Stimulated activated CD4-positive, alpha-beta T cell treated with anti-CD3 and anti-CD28 coated beads, TNF-alpha, amount 100 ng/mL, for 48 hours (primary cell): Measurements from ENCODE around the gene TAX1BP1.
"Not testable (repeated sequence)": the region's sequence is repeated elsewhere in the genome, so short reads cannot be mapped to it uniquely, and the experiment has no call there.

Experiments used
- DNase-seq, 3 donors: peaks; one replicate each; pipeline ENCODE4 v3.0.0-alpha.2; 2020; ENCODE audit warnings: low read depth in 3 of 3

TAX1BP1 gene

DNA sequence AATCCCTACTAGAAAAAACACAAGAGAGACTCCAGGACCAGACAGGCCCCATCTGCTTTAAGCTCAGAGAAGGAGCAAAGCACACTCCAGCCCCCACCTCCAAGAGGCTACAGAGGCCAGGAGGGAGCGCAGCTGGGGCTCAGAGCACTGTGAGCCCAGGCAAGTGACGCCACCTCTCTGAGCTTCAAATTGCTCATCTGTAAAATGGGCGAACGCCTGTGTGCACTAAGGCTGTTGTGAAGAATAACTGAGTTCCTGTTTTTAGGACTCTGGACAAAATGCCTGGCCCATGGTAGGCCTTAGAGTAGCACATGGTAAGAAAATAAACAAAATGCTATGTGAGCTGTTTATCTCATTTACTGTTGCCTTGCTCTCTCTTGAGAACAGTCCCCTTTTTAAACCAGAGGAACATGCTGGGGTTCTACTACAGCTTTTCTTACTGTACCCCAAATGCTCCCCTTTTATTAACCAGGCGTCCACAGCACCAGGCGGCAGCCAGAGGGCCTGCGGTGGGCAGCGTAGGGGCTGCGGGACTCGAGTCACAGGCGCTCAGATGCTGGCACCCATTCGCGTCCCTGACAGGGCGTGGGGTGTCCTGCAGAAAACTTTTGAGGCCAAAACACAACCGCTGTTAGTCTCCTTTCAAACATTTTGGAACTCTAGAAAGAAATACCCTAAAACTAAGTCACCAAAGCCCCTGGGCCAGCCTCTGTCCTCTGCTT, 103.8 kb downstream of the TAX1BP1 start:
- DNase-seq, result no peak

DNA sequence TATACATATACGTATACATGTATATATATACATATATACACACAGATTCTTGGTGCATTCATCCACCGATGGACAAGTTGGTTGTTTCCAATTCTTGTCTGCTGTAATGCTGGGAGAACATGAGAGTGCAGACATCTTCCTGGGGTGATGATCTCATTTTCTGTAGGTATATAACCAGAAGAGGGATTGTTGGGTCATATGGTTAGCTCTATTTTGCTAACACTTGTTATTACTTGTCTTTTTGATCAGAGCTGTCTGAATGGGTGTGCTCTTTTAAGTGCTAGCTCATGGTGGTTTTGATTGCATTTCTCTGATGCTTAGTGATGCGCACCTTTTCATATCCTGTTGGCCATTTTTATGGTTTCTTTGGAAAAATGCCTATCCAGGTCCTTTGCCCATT, 106.4 kb downstream of the TAX1BP1 start:
- no peak for DNase-seq

DNA sequence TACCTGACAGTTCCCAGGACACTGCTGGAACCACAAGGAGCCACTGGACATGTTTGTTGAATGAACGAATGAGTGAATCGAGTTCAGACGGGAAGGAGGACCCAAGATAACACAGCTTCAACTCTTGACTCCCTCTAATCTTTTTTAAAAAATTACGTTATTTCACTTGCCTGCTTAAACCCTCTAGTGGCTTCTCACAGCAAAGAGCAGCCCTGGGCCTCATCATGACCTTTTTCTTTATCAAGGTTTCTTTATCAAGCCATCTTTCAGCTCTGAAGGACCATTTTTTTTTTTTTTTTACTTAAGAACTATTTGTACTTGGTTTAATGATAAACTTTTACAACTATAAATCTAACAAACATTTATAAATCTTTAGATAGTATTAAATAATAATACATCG, 110.6 kb downstream of the TAX1BP1 start:
- no peak for DNase-seq

GRCh38 chr7:27856703-27857485, 116.9 kb downstream of the TAX1BP1 start:
- not testable (repeated sequence) for DNase-seq

DNA sequence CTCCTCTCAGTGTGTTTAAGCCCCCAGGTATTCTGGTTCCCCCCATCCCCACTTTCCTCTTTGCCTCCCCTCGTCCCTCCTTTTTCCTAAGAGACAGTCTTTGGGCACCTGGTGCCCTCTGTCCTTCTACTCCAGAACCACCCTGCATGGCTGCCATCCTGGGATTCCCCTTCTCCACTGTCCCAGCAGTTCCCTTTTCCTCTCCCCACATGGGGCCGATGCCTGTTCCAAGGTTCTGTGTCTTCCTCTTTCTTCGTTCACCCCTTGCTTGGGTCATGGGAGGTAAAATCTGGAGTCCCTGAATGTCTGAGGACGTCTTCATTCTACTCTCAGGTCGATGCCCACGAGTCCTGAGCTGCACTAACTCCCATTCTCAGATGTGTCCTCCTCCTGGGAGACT, 120.8 kb downstream of the TAX1BP1 start:
- no peak for DNase-seq

DNA sequence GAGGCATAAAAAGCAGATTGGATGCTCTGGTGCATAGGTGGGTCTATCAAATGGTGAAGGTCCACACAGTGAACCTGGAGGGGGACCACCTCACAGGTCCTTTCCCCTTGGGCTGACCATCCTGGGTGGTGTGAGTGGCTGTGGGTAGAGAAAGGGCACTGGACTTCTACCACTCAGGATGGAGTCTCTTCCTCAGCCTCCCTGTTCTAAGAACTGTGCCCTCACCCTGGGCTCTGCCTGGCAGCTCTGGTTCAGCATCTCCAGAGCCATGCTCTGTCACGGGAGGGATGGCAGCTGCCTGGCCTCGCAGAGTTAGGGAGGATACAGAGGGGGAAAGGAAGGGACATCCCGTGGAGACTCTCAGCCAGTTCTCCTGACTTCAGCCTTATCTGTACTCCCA, 121.8 kb downstream of the TAX1BP1 start:
- no peak for DNase-seq

- no peak for DNase-seq
Observed at GRCh38 chr7:27863880-27864279, 123.9 kb downstream of the TAX1BP1 start.

DNA sequence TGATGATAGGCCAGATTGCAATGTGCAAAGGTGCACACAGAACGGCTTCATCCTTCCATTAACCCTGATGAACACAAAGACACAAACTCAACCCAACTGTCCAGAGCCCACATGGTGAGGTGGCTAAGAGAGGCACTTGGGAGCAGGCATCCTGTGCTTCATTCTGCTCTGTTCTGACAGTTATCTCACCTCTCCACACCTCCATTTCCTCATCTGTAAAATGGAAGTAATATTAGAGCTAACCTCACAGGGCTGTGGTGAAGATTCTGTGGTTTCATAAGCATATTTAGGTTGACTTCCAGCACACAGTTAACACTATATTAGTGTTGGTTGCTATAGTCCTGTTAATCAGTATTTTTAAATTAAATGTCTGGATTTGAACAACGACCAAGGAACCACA, 126.3 kb downstream of the TAX1BP1 start:
- no peak for DNase-seq

DNA sequence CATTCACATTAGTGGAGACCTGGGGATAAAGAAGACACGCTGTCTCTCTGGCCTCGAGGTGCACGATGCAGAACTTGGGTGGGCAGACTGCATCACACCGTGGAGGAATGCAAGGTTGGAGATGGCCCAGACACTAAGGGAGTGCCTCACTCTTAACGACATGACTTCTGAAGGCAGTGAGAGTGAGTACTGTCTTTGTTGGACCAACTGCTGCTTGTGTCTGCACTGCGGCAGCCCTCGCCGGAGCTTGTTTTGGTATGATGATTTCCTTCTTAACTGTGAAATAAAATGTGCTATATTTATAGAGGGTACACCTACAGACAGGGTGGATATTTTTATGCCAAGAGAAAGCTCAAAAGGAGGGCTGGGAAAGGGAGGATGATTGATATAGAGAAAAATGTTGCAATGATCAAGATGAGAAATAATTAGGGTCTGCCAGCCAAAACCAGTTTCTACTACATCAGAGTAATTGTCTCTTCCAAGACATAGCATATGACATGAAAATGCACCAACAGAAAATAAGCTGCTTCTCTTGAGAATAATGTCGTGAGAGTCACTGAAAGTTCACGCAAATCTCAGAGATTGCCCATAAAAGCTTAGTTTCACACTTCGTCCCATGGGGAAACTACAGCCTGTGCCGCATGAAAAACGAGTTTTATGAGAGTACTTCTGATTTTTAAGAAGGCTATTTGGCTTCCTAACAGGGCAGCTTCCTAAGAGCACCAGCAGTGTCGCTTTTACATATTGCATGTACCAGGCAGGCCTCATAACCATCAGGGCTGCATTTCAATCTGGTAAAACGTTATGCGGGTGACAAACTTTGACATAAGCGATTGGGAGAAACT, 127.1 kb downstream of the TAX1BP1 start:
- no peak for DNase-seq

GRCh38 chr7:27868131-27868550, 128.2 kb downstream of the TAX1BP1 start:
- DNase-seq, result no peak

DNA sequence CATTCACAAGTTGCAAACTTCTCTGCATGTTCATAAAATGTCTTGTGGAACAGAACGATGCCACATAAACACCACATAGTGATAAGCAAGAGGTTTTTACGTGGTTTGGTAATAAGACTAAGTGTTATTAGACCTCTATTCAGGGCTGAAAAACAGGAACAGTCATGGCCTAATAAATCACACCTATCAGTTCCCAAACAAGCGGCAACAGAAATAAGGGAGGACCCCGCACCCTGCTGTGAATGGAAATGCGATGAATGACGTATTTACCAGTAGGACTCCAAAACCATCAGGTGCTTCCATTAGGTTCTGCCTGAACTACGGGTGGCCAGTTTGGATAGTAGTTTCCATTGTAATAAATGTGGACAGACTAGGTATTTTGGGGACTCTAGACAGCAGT, 129.1 kb downstream of the TAX1BP1 start:
- no peak for DNase-seq

DNA sequence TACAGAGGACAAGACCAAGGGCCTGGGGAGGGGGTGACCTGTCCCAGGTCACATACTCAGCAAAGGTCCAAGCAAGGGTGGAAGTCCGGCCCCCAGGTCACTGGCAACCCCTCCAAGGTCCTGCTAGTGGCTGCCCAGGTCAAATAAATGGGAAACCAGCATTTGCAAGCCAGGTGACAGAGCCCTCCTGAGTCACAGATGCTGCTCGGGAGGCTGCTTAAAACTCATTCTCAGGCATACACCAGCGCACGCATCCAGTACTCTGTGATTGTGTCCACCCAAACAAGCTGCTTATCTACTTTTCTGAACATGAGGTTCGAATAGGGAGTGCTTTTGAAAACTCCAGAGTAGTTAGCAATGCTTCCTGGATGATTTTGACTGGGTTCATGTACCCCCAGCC, 130.6 kb downstream of the TAX1BP1 start:
- DNase-seq, result no peak

DNA sequence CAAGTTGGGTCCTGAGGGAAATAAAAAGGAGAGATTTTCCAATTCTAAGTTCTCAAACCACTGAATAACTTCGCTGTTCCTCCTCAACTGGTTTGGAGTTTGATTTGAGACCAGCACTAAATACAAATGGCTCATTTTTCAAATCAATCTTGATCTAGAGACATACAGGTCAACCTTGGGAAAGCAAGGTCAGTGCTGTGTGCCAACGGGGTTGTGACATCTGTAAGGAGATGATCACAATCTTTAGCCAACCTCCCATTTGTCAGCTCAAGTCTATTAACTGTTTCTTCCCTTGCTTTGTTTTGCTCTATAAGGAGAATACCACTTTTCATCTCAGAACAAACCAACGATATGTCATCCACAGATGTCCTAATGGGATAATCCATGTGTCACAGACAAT, 131.1 kb downstream of the TAX1BP1 start:
- no peak for DNase-seq

- no peak for DNase-seq
Observed at GRCh38 chr7:27871866-27872265, 131.9 kb downstream of the TAX1BP1 start.

DNA sequence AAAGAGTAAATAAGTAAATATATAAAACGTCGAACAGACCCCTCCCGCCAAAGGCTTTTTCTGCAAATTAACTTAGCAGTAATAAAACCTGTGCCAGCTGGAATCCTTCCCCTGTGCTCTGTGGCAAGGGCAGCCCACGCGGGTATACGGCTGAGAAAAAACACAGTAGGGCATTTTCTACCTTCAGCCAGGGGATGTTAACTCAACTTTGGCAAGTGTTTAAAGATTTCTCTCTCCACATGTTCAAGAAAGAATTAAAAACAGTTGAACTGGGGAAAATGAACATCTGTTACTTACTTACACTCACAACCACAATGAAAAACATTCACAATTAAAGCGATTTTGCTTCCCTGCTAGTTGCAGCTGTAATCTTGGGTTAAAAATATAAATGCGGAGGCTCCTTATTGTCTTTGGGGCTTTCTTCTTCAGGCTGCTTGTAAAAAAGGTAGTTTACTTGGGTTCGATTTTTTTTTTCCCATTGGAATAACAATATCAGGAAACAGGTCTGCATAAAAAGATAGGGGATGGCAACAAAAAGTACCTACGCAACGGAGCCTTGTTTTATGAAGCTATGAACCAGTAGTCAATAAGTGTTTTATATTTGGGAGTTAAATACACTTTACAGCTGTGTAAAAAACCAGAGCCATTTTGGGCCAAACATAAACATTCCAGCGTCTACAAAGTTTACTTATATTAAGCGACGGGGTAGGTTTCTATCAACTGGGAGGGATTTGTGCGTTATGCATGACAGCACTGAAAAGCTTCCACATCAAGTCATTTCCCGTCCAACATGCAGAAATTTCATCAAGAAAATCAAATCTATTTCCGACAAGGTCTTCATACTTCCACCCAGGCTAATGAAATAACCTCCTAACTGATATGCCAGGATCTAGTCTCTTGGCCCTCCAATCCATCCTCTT, 132.7 kb downstream of the TAX1BP1 start:
- no peak for DNase-seq

DNA sequence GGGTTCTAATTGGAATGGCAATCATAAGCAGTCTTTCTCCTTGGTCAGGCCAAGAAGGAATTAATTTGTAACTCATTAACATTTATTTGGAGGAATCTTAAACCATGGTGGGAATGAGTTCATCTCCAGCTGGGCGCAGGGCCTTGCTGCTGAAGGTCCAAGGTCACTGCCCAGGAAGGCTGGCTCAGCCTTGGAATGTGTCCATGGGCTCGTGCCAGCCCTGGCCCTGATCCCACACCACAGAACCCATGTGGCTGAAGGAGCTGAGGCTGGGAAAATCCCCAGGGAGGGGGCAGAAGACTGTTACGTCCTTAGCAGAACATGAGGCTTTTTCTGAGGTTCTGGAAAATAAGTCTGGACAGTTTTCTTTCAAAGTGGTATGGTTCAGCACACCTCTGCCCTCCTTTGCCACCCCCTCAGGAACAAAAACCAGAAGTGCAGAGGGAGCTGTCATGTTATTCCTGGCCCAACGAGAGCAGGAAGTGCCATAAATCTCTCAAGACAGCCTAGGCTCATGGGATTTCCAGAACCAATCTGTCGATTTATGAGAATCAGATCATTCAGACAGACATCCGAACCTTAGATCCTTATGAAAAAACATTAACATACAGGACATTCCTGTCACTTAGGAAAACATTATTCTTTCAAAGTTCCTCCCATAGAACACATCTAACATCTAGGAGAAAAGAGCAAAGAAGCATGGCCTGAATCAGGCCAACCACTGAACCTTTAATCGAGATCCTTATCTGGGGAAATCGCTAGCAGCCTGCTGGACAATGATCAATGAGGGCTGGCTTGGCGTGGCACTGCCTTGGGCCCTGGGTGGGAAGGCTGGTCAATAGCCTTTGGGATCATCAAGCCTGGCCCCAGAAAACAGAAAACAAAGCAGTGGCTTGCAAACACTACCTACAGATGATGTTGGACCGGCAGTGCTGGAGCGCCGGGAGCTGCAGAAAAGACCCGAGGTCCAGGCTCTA, 134.3 kb downstream of the TAX1BP1 start:
- no peak for DNase-seq

GRCh38 chr7:27875061-27875460, 135.1 kb downstream of the TAX1BP1 start:
- no peak for DNase-seq

DNA sequence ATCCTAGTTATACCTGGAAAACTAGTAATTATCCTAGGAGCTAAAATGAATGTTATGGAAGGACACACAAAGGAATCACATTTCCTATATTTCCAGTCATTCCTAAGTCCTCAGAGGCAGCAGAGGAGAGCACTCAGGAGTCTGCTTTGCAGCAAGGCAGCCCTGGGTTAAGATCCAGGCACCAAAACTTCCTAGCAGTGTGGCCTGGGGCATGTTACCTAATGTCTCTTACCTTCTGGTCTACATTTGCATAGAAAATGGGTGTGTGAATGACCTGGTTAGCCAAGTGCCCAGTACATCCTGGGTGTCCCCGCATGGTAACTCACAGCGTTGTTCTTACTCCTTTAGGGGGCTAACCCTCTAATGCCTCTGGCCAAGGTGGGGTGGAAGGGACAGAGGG, 135.9 kb downstream of the TAX1BP1 start:
- no peak for DNase-seq

DNA sequence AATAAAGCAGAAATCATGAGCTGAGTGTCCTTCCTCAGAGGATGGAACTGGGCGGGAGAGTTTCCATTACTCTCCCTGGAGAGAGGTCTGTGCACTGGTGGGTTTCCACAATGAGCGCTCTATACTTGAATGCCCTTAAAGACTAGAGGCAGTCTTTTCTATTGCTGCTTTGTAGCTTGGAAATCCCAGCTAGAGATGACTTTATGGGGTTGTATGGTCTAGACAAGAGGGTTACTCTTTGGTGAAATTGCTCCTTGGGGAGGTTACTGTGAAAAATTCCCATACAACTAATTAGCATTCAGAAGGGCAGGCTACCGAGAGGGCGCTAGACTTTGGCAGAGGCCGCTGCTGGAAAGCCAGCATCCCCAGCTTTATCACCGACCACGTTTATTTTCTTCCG, 136.8 kb downstream of the TAX1BP1 start:
- no peak for DNase-seq
